Epidermal melanocyte (primary cell): ENCODE data around the gene BAIAP2L1.
"Not testable (repeated sequence)": the region's sequence is repeated elsewhere in the genome, so short reads cannot be mapped to it uniquely, and the experiment has no call there.

Experiments
- DNase-seq: peaks from one replicate; pipeline ENCODE4 v3.0.0; 2011; ENCODE audit warnings: low spot score; ENCODE audit not compliant: insufficient read length

BAIAP2L1 gene

GRCh38 chr7:98400542-98401340 lies at the start of gene BAIAP2L1:
BAIAP2L1 (minus strand) TSS chr7:98401090; CDS start chr7:98400852, 238 bp downstream.
- DNase-seq, result no peak

GRCh38 chr7:98448766-98449165 lies 47.9 kb upstream of the BAIAP2L1 start:
- no peak for DNase-seq

DNA sequence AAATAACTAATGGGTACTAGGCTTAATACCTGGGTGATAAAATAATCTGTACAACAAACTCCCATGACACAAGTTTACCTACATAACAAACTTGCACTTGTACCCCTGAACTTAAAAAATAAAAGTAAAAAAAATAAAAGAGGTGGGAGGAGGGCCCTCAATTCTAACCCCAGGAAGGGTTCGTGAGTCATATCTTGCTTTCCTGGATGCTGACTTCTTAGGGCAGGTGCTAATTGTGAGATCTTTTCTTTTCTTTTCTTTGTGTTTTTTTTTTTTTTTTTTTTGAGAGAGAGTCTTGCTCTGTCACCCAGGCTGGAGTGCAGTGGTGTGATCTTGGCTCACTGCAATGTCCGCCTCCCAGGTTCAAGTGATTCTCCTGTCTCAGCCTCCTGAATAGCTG lies 40.1 kb upstream of the BAIAP2L1 start:
- not testable (repeated sequence) for DNase-seq

- DNase-seq, result no peak
Measured at GRCh38 chr7:98439484-98439883, 38.6 kb upstream of the BAIAP2L1 start.

DNA sequence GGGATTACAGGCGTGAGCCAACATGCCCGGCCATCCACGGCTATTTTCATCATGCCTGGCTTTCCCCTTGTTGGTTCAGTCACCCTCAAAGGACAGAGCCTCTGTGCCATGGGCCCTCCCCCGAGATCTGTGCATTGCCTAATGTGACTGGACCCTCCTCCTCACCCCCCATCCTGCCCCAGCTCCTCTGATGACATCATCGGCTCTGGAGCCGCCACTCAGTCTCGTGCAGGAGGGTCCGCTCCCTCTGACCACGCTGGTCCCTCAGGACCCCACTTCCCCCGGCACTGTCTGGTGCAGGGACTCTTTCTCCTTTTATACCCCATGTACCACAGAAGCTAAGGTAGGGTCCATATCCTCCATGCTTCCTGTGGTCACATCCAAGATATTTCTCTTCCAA lies 33.2 kb upstream of the BAIAP2L1 start:
- no peak for DNase-seq

DNA sequence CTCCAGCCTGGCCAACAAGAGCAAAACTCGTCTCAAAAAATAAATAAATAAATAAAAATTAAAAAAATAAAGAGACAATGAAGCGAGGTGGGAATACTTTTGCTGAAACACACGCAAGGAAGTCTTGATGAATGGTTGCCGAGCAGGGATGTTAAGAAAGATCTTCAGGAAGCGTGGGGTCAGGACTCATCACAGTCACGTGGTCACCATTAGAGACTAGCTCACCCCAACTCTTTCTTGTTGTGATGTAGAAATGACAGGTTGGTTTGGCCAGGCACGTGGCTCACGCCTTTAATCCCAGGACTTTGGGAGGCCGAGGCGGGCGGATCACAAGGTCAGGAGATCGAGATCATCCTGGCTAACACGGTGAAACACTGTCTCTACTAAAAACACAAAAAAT lies 28.9 kb upstream of the BAIAP2L1 start:
- DNase-seq, result no peak

- no peak for DNase-seq
Measured at GRCh38 chr7:98423043-98423442, 22.2 kb upstream of the BAIAP2L1 start.

- DNase-seq, result no peak
Measured at GRCh38 chr7:98420966-98421612, 20.2 kb upstream of the BAIAP2L1 start.

- not testable (repeated sequence) for DNase-seq
Measured at GRCh38 chr7:98419988-98420387, 19.1 kb upstream of the BAIAP2L1 start.

DNA sequence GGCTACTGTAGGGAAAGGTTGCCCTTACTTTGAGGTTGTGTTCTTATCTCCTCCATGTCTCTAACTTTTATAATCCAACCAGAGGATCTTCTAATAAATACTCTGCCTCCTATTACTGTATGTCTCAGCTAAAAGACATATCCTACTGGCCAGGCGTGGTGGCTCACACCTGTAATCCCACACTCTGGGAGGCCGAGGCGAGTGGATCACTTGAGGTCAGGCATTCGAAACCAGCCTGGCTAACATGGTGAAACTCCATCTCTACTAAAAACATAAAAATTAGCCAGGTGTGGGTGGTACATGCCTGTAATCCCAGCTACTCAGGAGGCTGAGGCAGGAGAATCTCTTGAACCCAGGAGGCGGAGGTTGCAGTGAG lies 18.4 kb upstream of the BAIAP2L1 start:
- not testable (repeated sequence) for DNase-seq

GRCh38 chr7:98418636-98419315 lies 17.9 kb upstream of the BAIAP2L1 start:
- peak; percentile 47 for DNase-seq

DNA sequence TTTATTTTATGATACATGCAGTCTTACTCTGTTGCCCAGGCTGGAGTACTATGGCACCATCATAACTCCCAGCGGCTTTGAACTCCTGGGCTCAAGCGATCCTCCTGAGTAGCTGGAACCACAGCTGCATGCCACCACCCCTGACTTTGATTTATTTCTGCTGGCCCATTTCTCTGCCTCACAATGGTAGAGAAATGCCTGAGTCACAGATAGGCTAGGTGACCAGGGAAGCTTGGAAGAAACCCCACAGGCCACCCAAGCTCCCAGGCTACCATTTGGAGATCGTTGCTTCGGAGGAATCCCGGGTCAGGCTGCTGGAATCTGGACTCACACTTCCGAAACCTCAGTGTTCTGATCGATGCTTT lies 17.4 kb upstream of the BAIAP2L1 start:
- no peak for DNase-seq

- DNase-seq, result not testable (repeated sequence)
Measured at GRCh38 chr7:98417604-98418270, 16.8 kb upstream of the BAIAP2L1 start.

DNA sequence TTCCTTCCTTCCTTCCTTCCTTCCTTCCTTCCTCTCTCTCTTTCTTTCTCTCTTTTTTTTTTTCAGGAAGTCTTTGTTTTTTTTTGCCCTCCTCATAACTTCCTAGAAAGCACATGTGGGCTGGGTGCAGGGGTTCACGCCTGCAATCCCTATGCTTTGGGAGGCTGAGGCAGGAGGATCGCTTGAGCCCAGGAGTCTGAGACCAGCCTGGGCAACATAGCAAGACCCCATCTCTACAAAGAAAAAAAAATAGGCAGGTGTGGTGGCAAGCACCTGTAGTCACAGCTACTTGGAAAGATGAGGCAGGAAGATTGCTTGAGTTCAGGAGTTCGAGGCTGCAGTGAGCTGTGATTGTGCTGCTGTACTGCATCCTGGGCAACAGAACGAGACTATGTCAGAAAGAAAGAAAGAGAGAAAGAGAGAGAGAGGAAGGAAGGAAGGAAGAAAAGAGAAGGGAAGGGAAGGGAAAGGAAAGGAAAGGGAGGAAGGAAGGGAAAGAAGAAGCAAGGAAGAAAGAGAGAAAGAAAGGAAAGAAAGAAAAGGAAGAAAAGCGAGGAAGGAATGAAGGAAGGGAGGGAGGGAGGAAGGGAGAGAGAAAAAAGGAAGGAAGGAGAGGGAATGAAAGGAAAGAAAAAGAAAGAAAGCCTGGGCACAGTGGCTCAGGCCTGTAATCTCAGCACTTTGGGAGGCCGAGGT lies 13.5 kb upstream of the BAIAP2L1 start:
- no peak for DNase-seq

DNA sequence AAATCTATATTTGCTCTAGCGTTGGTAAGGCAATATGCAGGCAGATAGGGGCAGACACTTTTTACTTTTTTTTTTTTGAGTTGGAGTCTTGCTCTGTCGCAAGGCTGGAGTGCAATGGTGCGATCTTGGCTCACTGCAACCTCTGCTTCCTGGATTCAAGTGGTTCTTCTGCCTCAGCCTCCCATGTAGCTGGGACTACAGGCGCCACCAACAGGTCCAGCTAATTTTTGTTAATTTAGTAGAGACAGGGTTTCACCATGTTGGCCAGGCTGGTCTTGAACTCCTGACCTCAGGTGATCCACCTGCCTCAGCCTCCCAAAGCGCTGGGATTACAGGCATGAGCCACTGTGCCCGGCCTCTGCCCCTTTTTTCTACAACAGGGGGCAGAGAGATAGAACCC lies 12.8 kb upstream of the BAIAP2L1 start:
- not testable (repeated sequence) for DNase-seq

GRCh38 chr7:98409843-98410242 lies 9.0 kb upstream of the BAIAP2L1 start:
- DNase-seq, result no peak

- not testable (repeated sequence) for DNase-seq
Measured at GRCh38 chr7:98408146-98408545, 7.3 kb upstream of the BAIAP2L1 start.

GRCh38 chr7:98406827-98407226 lies 5.9 kb upstream of the BAIAP2L1 start:
- DNase-seq, result no peak

GRCh38 chr7:98404840-98405239 lies 4.0 kb upstream of the BAIAP2L1 start:
- DNase-seq, result no peak

GRCh38 chr7:98399890-98400541 lies 874 bp downstream of the BAIAP2L1 start:
- DNase-seq, result no peak

DNA sequence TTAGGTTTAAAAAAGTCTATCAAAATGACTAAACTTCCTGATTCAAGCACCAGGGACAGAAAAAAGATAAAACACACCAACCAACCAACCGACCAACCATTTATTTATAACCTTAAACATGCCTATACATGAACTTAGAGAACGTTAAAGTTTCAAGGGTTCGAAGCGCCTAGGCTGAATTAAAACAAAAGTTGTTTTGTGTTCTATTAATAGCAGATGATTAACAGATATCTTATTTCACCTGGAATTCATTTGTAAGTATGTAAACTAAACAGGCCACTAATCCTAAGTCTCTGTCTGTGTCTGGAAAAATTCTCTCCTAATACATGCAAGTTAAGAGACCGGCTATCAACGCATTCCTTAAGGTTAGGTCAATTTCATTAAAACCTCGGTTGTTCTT lies 1.4 kb downstream of the BAIAP2L1 start:
- DNase-seq, result no peak
